Mesendoderm (in vitro differentiated cells): Measurements from ENCODE around the gene FOXP2.

Experiments used
- DNase-seq: peaks from one replicate; pipeline ENCODE4 v3.0.0; 2013
- H2AK5ac ChIP-seq: 2 replicates; pipeline ENCODE4 v1.6.1; 2013; ENCODE audit warnings: low read length, inconsistent platforms
- H2BK120ac ChIP-seq: 2 replicates; pipeline ENCODE4 v1.6.1; 2013; ENCODE audit warnings: low read depth, mild to moderate bottlenecking, low read length, moderate library complexity, mixed read lengths
- H2BK15ac ChIP-seq: replicated peaks from 2 replicates; pipeline ENCODE4 v1.6.1; 2013; ENCODE audit warnings: low read depth, mild to moderate bottlenecking, moderate library complexity
- H2BK5ac ChIP-seq: 2 replicates; pipeline ENCODE4 v1.6.1; 2013; ENCODE audit warnings: low read length, inconsistent platforms
- H3K18ac ChIP-seq: 2 replicates; pipeline ENCODE4 v1.6.1; 2013; ENCODE audit warnings: mild to moderate bottlenecking, low read length, mixed read lengths
- H3K23ac ChIP-seq: one replicate; pipeline ENCODE4 v1.6.1; 2013; ENCODE audit warnings: low read length
- H3K27ac ChIP-seq: 2 replicates; pipeline ENCODE4 v1.5.1; 2013; ENCODE audit warnings: low read depth, mild to moderate bottlenecking, inconsistent platforms, low read length, moderate library complexity
- H3K27me3 ChIP-seq: 2 replicates; pipeline ENCODE4 v1.6.1; 2013; ENCODE audit warnings: low read length, control low read depth, mild to moderate bottlenecking, inconsistent platforms; ENCODE audit not compliant: insufficient read depth, poor library complexity
- H3K36me3 ChIP-seq: 2 replicates; pipeline ENCODE4 v1.6.1; 2013; ENCODE audit warnings: low read length, inconsistent platforms; ENCODE audit not compliant: control insufficient read depth, insufficient read depth
- H3K4ac ChIP-seq: one replicate; pipeline ENCODE4 v1.6.1; 2013; ENCODE audit warnings: low read depth, mild to moderate bottlenecking, low read length, moderate library complexity
- H3K4me1 ChIP-seq: 2 replicates; pipeline ENCODE4 v1.6.1; 2013; ENCODE audit warnings: low read depth, low read length, inconsistent platforms; ENCODE audit not compliant: control insufficient read depth
- H3K4me2 ChIP-seq: 2 replicates; pipeline ENCODE4 v1.6.1; 2013; ENCODE audit warnings: low read length
- H3K4me3 ChIP-seq: 2 replicates; pipeline ENCODE4 v1.5.1; 2013; ENCODE audit warnings: mild to moderate bottlenecking, low read length
- H3K56ac ChIP-seq: one replicate; pipeline ENCODE4 v1.6.1; 2013; ENCODE audit warnings: low read length
- H3K79me1 ChIP-seq: 2 replicates; pipeline ENCODE4 v1.6.1; 2013; ENCODE audit warnings: low read length, inconsistent platforms
- H3K79me2 ChIP-seq: 2 replicates; pipeline ENCODE4 v1.6.1; 2013; ENCODE audit warnings: mild to moderate bottlenecking, low read length; ENCODE audit not compliant: control insufficient read depth, insufficient read depth
- H3K9ac ChIP-seq: 2 replicates; pipeline ENCODE4 v1.6.1; 2013; ENCODE audit warnings: low read length, inconsistent platforms
- H4K5ac ChIP-seq: one replicate; pipeline ENCODE4 v1.6.1; 2013; ENCODE audit warnings: low read length
- H4K8ac ChIP-seq: one replicate; pipeline ENCODE4 v1.6.1; 2013; ENCODE audit warnings: low read depth, mild to moderate bottlenecking, control low read depth, low read length, moderate library complexity
- WGBS: extraction: QIAGEN DNeasy Blood & Tissue Kit; methylation state at CpG from one replicate; pipeline ENCODE4 v1.1.7; 2013; ENCODE audit warnings: low lambda C conversion rate, missing lambda C conversion rate; ENCODE audit not compliant: insufficient coverage; ENCODE audit errors: extremely low coverage; 5-methylcytosine and 5-hydroxymethylcytosine counted together

The FOXP2 gene

DNA sequence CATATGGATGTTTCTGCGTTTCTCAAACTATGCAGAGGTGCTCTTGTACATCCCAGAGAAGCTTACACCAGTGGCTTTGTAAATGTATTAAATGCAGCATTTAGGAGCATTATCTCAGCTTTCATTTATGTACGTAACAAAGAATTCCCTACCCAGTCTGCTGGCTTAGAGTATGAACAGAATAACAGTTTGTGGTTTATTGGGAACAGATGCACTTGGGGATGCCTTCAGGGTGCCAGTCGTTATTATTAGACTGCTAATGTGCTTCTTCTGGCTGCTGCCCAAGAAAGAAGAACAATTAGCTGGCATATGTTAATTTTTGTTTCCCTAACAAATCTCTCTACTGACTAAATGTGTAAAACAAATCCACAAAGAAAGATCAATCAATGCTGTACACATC, 241.9 kb downstream of the FOXP2 start:
- H3K79me2 ChIP-seq: no peaks in the 10 kb centered on the region
- H3K56ac ChIP-seq: no peak overlapping the region
- no peak overlapping the region for H3K4me3 ChIP-seq
- no peak for DNase-seq
- H3K4ac ChIP-seq: no peak overlapping the region
- no peak overlapping the region for H2AK5ac ChIP-seq
- peaks cover 8% of the 10 kb centered on the region for H3K4me1 ChIP-seq
- H3K79me1 ChIP-seq: no peaks in the 10 kb centered on the region
- no peaks in the 10 kb centered on the region for H3K27me3 ChIP-seq
- no peak overlapping the region for H3K27ac ChIP-seq
- no peak overlapping the region for H3K23ac ChIP-seq
- H2BK5ac ChIP-seq: no peak overlapping the region
- H2BK15ac ChIP-seq: no peak overlapping the region
- no peaks in the 10 kb centered on the region for H3K36me3 ChIP-seq
- H2BK120ac ChIP-seq: no peak overlapping the region
- no peak overlapping the region for H3K4me2 ChIP-seq
- WGBS: no CpG with 5 or more reads among the region's 3 CpGs
- H4K5ac ChIP-seq: no peak overlapping the region
- no peak overlapping the region for H3K9ac ChIP-seq
- no peak overlapping the region for H4K8ac ChIP-seq
- no peak overlapping the region for H3K18ac ChIP-seq

DNA sequence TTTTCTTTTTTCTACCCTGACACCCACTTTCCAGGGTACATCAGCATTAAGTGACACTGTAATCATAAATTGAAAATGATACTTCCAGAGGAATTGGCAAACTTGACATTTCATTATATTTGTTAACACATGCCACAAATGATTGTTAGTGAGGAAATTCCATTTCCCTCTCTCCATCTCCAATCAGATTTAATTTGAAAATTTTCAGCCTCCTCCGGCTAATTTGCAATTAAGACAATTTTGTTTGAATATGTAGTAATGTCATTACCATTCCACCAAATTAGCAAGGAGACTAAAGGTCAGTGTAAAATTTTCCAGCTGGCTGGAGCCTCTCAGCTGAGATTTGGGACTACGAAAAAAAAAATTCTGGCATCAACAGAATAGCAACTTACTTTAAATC, 242.7 kb downstream of the FOXP2 start:
- H3K79me1 ChIP-seq: no peaks in the 10 kb centered on the region
- no peak overlapping the region for H3K56ac ChIP-seq
- H4K5ac ChIP-seq: no peak overlapping the region
- H3K23ac ChIP-seq: no peak overlapping the region
- H3K4me1 ChIP-seq: peaks cover 8% of the 10 kb centered on the region
- H3K9ac ChIP-seq: no peak overlapping the region
- H2AK5ac ChIP-seq: no peak overlapping the region
- H3K18ac ChIP-seq: no peak overlapping the region
- no CpG with 5 or more reads among the region's 2 CpGs for WGBS
- no peak overlapping the region for H2BK15ac ChIP-seq
- H4K8ac ChIP-seq: no peak overlapping the region
- H3K36me3 ChIP-seq: no peaks in the 10 kb centered on the region
- no peak overlapping the region for H3K4me2 ChIP-seq
- H3K4me3 ChIP-seq: no peak overlapping the region
- H2BK120ac ChIP-seq: no peak overlapping the region
- H3K27me3 ChIP-seq: no peaks in the 10 kb centered on the region
- H3K79me2 ChIP-seq: no peaks in the 10 kb centered on the region
- H2BK5ac ChIP-seq: no peak overlapping the region
- H3K27ac ChIP-seq: no peak overlapping the region
- DNase-seq: no peak
- H3K4ac ChIP-seq: no peak overlapping the region

DNA sequence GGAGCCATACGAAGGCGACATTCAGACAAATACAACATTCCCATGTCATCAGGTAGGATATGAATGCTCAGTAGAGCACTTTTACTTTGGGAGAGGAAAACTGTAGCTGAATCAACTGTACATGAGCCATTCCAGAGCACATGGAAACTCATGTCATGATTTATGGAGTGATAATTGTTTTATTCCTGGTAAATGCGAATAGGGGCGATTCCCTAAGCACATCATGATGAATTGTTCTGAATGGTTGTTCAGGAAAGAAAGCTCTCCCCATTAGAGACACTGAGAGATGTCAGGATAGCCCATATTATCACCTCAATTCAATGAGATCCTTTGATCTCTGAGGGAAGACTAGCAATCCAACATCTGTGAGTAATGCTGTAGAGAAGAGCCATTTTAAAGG, 243.6 kb downstream of the FOXP2 start:
- no CpG with 5 or more reads among the region's 4 CpGs for WGBS
- Histone ChIP-seq H3K4me2 (no peak overlapping the region), H2BK5ac (no peak overlapping the region)

DNA sequence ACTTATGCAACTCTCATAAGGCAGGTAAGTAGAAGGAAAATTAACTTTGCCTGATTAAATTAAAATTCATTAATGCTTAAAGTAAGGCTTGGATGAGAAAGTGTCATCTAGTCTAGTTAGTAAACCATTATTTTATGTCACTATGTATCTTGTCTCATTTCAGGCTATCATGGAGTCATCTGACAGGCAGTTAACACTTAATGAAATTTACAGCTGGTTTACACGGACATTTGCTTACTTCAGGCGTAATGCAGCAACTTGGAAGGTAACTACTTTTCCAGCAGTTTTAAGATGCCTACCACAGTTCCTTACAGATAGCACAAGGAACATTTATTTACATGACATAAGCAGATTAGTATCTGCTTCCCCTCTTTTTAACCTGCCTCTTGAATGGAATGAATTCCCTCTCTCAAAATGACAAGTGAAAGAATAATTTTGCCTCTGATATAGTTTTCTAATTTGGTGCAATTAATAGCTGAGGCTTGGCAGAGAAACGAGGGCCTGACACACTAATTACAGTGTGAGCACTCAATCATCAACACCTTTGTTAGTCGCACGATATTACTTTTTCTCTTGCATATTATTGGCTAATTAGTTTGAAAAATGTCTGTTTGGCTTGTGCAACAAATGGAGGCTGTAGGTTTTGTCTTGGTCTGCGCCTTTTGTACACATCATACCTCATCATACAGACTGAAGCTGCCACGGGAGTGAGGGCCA, 245.0 kb downstream of the FOXP2 start:
- Histone ChIP-seq H2BK5ac (no peak overlapping the region), H2BK120ac (no peak overlapping the region), H3K4ac (no peak overlapping the region), H3K4me1 (peaks cover 8% of the 10 kb centered on the region), H4K8ac (peak overlapping the region; percentile 65), H2AK5ac (no peak overlapping the region), H2BK15ac (no peak overlapping the region), H3K36me3 (no peaks in the 10 kb centered on the region), H3K79me2 (no peaks in the 10 kb centered on the region), H3K56ac (no peak overlapping the region), H3K79me1 (no peaks in the 10 kb centered on the region), H3K18ac (peak overlapping the region; percentile 60), H4K5ac (no peak overlapping the region), H3K4me3 (no peak overlapping the region), H3K23ac (no peak overlapping the region), H3K4me2 (no peak overlapping the region), H3K27ac (no peak overlapping the region), H3K9ac (no peak overlapping the region), H3K27me3 (no peaks in the 10 kb centered on the region)
- no CpG with 5 or more reads among the region's 7 CpGs for WGBS
- DNase-seq: peak; percentile 14

More for the DNA sequence above, 243.6 kb downstream of the FOXP2 start:
- Histone ChIP-seq H3K18ac (no peak overlapping the region), H2AK5ac (no peak overlapping the region), H3K27ac (no peak overlapping the region), H3K4me1 (peaks cover 8% of the 10 kb centered on the region), H3K27me3 (no peaks in the 10 kb centered on the region), H3K36me3 (no peaks in the 10 kb centered on the region), H3K56ac (no peak overlapping the region), H3K4me3 (no peak overlapping the region), H2BK120ac (no peak overlapping the region), H3K79me2 (no peaks in the 10 kb centered on the region), H3K9ac (no peak overlapping the region), H4K5ac (no peak overlapping the region), H3K4ac (no peak overlapping the region), H3K79me1 (no peaks in the 10 kb centered on the region), H2BK15ac (no peak overlapping the region), H4K8ac (no peak overlapping the region), H3K23ac (no peak overlapping the region)
- DNase-seq: no peak

DNA sequence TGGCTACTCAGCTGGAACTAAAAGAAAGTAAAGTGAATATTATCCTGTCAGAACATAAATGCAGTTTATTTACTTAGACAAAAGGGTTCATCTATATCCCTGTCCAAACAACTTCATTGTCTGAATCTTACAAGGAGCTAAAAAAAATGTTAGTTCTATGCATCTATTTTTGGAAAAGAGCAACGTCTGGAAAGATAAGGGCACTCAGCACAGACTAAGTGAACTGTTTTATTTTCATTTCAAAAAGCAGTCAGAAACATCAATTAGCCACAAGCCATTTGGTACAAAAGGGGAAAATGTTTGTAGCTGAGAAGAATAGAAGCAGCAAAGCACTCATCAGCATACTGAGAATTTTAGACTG, 245.5 kb downstream of the FOXP2 start:
- DNase-seq: no peak
- Histone ChIP-seq H2BK5ac (no peak overlapping the region), H3K36me3 (no peaks in the 10 kb centered on the region), H3K18ac (peak overlapping the region; percentile 60), H3K4ac (no peak overlapping the region), H3K4me2 (no peak overlapping the region), H3K27ac (no peak overlapping the region), H3K4me1 (peaks cover 8% of the 10 kb centered on the region), H3K9ac (no peak overlapping the region), H4K5ac (no peak overlapping the region), H2BK120ac (no peak overlapping the region), H3K56ac (no peak overlapping the region), H3K23ac (no peak overlapping the region), H3K79me2 (no peaks in the 10 kb centered on the region), H2AK5ac (no peak overlapping the region), H3K4me3 (no peak overlapping the region), H4K8ac (peak overlapping the region; percentile 65), H3K79me1 (no peaks in the 10 kb centered on the region), H3K27me3 (no peaks in the 10 kb centered on the region), H2BK15ac (no peak overlapping the region)
- WGBS: no CpG with 5 or more reads among the region's 1 CpG

DNA sequence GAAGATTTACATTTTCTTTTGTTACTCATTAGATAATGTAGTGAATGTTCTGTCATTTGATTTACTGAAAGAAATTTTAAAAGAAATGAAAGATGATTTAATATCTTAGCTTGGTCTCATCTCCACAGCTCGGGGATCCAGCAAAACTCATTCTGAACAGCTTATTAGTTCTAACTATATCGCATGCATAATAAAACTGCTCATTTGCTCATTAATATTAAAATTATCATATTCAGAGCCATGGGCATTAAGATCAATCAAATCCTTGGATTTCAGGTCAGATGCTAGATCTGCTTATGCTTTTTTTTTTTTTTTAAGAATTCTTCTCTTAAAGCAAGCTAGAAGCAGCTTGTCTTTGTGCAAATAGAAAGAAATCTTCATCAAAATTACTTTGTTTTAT, 246.1 kb downstream of the FOXP2 start:
- no peak overlapping the region for H3K4me2 ChIP-seq
- no peaks in the 10 kb centered on the region for H3K79me2 ChIP-seq
- H3K9ac ChIP-seq: no peak overlapping the region
- no peak overlapping the region for H4K5ac ChIP-seq
- no peak overlapping the region for H3K27ac ChIP-seq
- WGBS: no CpG with 5 or more reads among the region's 2 CpGs
- H3K4me1 ChIP-seq: peaks cover 8% of the 10 kb centered on the region
- H3K4me3 ChIP-seq: no peak overlapping the region
- H3K36me3 ChIP-seq: no peaks in the 10 kb centered on the region
- H2BK5ac ChIP-seq: no peak overlapping the region
- no peak overlapping the region for H2BK15ac ChIP-seq
- H3K79me1 ChIP-seq: no peaks in the 10 kb centered on the region
- no peak overlapping the region for H3K18ac ChIP-seq
- no peak overlapping the region for H3K56ac ChIP-seq
- H3K27me3 ChIP-seq: no peaks in the 10 kb centered on the region
- no peak overlapping the region for H2AK5ac ChIP-seq
- H4K8ac ChIP-seq: no peak overlapping the region
- no peak overlapping the region for H2BK120ac ChIP-seq
- DNase-seq: no peak
- no peak overlapping the region for H3K4ac ChIP-seq
- H3K23ac ChIP-seq: no peak overlapping the region
